ENCODE measurements around the gene RGMA.
"Not testable (repeated sequence)": the region's sequence is repeated elsewhere in the genome, so short reads cannot be mapped to it uniquely, and the experiment has no call there.

Gene RGMA

GRCh38 chr15:93032515-93033206 lies 56.4 kb downstream of the RGMA start:
- DNase-seq: not testable (repeated sequence)

- not testable (repeated sequence) for DNase-seq
These were observed 57.2 kb downstream of the RGMA start for GRCh38 chr15:93031557-93032384.

DNA sequence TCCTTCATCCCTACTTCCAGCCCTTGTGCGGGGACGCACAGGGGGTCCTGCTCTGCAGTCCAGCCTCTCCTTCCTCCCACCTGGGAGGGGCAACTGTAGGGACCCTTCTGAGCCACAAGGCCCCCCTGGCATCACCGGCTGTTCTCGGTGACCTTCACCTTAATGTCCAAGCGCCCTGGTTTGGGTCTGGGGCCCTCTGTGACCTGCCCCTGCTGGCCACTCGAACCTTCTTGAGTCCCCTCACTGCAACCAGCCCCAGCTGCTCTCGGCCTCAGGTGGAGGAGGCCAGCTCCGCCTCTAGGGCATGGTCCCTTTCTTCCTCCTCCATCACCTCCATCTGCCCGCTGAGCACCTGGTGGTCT lies 57.9 kb downstream of the RGMA start:
- no peak for DNase-seq

- peak; percentile 41 for DNase-seq
These were observed 58.4 kb downstream of the RGMA start for GRCh38 chr15:93030430-93031102.

DNA sequence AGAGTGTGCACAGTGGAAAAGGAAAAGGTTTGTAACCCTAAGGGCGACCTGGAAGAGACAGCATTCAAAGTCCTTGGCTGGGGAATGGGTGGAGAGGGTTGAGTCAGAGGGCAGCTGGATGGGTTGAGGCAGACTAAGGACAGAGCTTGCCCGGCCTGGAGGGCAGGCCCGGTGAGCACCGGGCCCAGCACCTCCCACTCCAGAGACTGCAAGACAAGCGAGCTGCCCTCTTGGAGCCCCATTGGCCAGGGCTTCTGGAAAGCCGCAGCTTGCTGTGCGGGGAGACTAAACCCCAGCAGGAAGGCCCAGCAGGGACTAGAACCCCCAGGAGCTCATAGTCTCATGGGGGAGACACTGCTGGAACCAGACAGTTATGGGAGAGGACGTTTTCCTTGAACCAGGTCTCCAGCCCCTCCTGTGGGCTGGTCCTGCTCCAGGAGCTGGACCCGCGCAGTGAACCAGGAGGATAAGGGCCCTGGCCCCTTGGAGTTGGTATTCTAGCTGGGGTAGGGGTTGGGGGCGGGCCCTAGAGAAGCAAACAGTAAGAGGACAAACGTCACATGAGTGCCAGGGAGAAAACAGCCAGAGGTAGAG lies 59.1 kb downstream of the RGMA start:
- DNase-seq: no peak

DNA sequence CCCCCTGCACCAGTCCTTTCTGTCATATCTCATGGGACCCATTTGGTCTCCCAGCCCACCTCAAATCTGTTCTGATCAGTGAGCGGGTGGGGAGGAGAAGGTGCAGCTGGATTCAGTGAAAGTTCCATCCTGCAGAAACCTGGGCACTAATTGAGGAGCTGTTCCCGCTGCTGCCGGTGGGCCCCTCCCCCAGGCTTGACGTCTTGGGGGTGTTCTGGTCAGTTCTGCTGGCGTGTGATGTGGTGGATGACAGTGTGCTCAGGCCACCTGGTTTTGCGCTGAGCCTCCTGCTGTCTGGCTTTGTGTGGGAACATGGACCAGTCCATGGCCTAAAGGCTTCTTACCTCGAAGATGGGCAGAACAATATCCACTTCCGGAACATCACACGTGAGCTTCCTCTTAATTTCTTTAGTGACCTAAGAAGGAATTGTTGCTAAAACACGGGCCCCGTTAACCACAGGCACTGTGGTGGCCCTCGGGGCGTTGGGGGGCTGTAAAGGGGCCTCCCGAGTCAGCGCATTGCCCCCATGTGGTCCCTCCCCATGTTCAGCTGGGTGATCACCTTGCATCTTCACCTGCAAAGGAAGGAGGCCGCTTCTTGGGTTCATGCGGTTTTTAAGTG lies 59.7 kb downstream of the RGMA start:
- no peak for DNase-seq

DNA sequence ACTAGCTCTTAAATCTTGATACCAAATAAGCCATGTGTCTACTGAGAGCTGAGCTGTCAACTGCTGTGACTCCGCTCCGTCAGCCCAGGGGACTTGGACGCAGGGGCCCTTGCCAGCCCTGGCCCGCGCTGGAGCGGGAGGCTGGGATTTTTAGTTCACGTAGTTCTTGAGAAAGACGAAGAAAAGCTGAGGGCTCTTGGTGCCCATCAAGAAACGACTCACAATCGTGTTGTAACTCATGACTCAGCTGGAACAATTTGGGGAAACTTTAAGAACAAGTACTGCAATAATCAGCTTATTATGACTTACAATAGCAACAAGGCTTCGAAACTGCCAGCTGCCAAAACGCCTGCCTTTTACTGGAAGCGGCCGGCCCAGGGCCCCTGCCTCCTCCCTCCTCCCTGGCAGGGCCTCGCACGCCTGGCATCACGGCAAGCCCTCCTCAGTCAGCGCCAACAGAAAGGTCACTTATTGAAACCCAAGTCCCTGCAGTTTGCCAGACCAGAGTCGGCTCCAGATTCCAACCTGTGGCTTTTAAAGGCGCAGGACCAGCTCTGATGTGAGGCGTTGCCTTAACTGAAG lies 60.3 kb downstream of the RGMA start:
- DNase-seq: no peak

GRCh38 chr15:93028111-93028631 lies 60.8 kb downstream of the RGMA start:
- no peak for DNase-seq

DNA sequence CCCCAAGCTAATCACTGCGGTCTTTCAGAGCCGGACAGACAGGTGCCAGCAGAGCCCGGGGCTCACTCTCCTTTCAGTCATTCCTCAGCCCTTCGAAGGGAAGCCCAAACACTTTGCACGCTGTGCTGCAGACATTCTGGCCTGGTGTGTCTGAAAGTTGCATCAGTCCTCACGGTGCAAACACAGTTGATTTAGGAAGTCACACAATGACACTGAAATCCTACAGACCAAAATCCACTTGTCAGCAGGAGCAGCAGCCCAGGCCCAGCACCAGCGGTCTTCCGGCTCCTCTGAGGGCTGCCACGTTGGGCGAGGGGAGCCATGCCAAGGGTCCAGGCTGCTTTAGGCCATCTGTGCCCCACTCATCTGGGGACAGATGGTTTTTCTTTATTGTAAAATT lies 61.6 kb downstream of the RGMA start:
- no peak for DNase-seq

GRCh38 chr15:93026380-93026817 lies 62.6 kb downstream of the RGMA start:
- no peak for DNase-seq

GRCh38 chr15:93025625-93025982 lies 63.4 kb downstream of the RGMA start:
- DNase-seq: no peak

- DNase-seq: no peak
These were observed 64.0 kb downstream of the RGMA start for GRCh38 chr15:93024716-93025624.

DNA sequence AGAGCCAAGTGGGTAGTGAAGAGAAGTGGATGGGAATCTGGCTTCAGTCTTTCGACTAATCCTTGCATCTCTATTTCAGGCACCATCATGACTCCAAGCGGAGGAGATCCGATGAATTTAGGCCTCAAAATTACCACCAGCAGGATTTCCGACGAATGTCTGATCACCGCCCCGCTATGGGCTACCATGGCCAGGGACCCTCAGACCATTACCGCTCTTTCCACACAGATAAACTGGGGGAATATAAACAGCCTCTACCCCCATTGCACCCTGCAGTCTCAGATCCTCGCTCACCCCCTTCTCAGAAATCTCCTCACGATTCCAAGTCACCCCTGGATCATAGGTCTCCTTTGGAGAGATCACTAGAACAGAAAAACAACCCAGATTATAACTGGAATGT lies 64.7 kb downstream of the RGMA start:
- DNase-seq: no peak

GRCh38 chr15:93020976-93021772 lies 67.8 kb downstream of the RGMA start:
- DNase-seq: no peak

DNA sequence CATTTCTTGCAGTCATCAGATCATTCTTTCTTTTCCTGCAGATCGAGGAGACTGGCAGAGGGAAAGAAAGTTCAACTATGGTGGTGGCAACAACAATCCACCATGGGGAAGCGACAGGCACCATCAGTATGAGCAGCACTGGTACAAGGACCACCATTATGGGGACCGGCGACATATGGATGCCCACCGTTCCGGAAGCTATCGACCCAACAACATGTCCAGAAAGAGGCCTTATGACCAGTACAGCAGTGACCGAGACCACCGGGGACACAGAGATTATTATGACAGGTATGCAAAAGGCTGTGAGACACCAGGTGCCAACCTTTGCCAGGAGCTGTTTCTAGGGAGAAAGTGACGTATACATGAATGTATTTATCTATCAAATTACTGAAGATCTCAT lies 69.0 kb downstream of the RGMA start:
- DNase-seq: no peak

DNA sequence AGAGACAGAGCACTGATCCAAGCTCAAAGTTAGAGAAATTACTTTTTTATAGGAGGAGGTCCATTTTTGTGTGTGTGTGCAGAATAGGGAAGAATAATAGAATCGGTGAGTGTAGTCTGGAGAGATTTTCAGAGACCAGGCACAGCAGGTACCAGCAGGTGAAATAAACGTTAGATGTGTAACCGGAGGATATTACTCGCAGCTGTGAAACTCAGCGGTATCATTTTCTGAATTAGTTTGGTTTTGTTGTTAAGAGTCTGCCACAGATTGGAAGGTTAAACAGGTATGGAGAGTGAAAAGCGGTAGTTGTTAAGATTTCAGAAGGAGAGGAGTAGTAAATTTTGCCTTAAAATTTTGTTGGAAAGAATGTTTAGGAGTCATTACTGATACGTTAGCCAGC lies 69.9 kb downstream of the RGMA start:
- no peak for DNase-seq

- no peak for DNase-seq
These were observed 70.4 kb downstream of the RGMA start for GRCh38 chr15:93018574-93018973.

- DNase-seq: no peak
These were observed 71.5 kb downstream of the RGMA start for GRCh38 chr15:93017526-93017925.

DNA sequence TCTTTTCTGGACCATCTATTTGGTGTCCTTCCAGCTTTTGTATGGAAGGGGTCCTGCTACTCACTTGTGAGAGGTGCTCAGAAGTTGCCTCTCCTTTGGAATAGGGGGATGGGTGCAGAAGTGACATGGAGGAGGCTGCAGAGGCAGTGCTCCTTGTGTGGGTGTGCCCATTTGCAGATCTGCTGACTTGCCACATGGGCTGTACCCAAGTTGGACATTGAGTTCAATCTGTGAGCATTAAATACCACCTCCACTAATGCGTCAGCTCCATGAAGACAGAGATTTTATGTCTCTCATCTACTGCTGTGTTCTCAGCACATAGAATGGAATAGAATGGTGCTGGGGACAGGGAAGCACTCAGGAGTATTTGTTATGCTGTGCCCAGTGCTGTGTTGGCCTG lies 76.2 kb downstream of the RGMA start:
- DNase-seq: no peak

GRCh38 chr15:93007994-93008393 lies 81.0 kb downstream of the RGMA start:
- no peak for DNase-seq
